ENCODE data around the gene PLCB4. TPM values are rescaled to one million over a fixed set of nuclear protein-coding genes. Genes with fewer than 3 reads are reported as not detected.

PLCB4 gene
- total RNA-seq, 1 donor from 2014 or later, result 20.6 TPM

GRCh38 chr20:9457136-9457535, 388.2 kb downstream of the PLCB4 start:
- Histone ChIP-seq H3K27me3 (no peaks in the 10 kb centered on the region), H3K4me1 (no peaks in the 10 kb centered on the region), H3K9me3 (ENCODE audit: low read depth) (no peaks in the 10 kb centered on the region), H3F3A (ENCODE audit: low read depth) (no peaks in the 10 kb centered on the region), H3K27ac (no peak overlapping the region), H4K20me1 (ENCODE audit: low read depth) (no peaks in the 10 kb centered on the region), H3K4me2 (no peak overlapping the region), H3K4me3 (no peak overlapping the region), H2AFZ (replicated peaks) (no peak overlapping the region), H3K79me2 (ENCODE audit: low read depth) (no peaks in the 10 kb centered on the region), H3K9ac (no peak overlapping the region), H3K36me3 (no peaks in the 10 kb centered on the region)
- TF ChIP-seq EZH2 (IDR thresholded peaks at IDR 0.05) (no peak), CTCF (IDR thresholded peaks at IDR 0.05) (no peak), EZH2phosphoT487 (IDR thresholded peaks at IDR 0.05) (no peak)
- Mint-ChIP-seq H3K27me3 (ENCODE audit: insufficient read depth, low read depth) (no peaks in the 10 kb centered on the region), H3K4me3 (no peak overlapping the region), H3K36me3 (peaks cover 19% of the 10 kb centered on the region), H3K4me1 (no peaks in the 10 kb centered on the region), H3K27ac (no peak overlapping the region), H3K9me3 (no peaks in the 10 kb centered on the region)
- DNase-seq (ENCODE audit: low spot score), result no peak

- no peak overlapping the region for H3K4me3 Mint-ChIP-seq
- H3K79me2 ChIP-seq (ENCODE audit: low read depth), result no peaks in the 10 kb centered on the region
- no peaks in the 10 kb centered on the region for H3K27me3 ChIP-seq
- H3K9me3 Mint-ChIP-seq, result no peaks in the 10 kb centered on the region
- H2AFZ ChIP-seq (replicated peaks), result no peak overlapping the region
- no peaks in the 10 kb centered on the region for H4K20me1 ChIP-seq (ENCODE audit: low read depth)
- H3F3A ChIP-seq (ENCODE audit: low read depth), result no peaks in the 10 kb centered on the region
- H3K27ac ChIP-seq, result no peak overlapping the region
- DNase-seq (ENCODE audit: low spot score), result peak; percentile 68
- H3K4me1 Mint-ChIP-seq, result no peaks in the 10 kb centered on the region
- H3K9ac ChIP-seq, result no peak overlapping the region
- peaks cover 26% of the 10 kb centered on the region for H3K36me3 Mint-ChIP-seq
- no peak overlapping the region for H3K27ac Mint-ChIP-seq
- TF ChIP-seq CTCF (IDR thresholded peaks at IDR 0.05) (peak; percentile 50), EZH2 (IDR thresholded peaks at IDR 0.05) (no peak), EZH2phosphoT487 (IDR thresholded peaks at IDR 0.05) (no peak)
- no peaks in the 10 kb centered on the region for H3K4me1 ChIP-seq
- no peak overlapping the region for H3K4me2 ChIP-seq
- H3K9me3 ChIP-seq (ENCODE audit: low read depth), result no peaks in the 10 kb centered on the region
- H3K4me3 ChIP-seq, result no peak overlapping the region
- no peaks in the 10 kb centered on the region for H3K27me3 Mint-ChIP-seq (ENCODE audit: insufficient read depth, low read depth)
- H3K36me3 ChIP-seq, result no peaks in the 10 kb centered on the region
Observed at GRCh38 chr20:9458138-9458796, 389.4 kb downstream of the PLCB4 start.

GRCh38 chr20:9460518-9460917, 391.6 kb downstream of the PLCB4 start:
- H3K79me2 ChIP-seq (ENCODE audit: low read depth), result no peaks in the 10 kb centered on the region
- no peak overlapping the region for H2AFZ ChIP-seq (replicated peaks)
- no peak overlapping the region for H3K4me2 ChIP-seq
- TF ChIP-seq CTCF (IDR thresholded peaks at IDR 0.05), result no peak
- TF ChIP-seq EZH2phosphoT487 (IDR thresholded peaks at IDR 0.05), result no peak
- TF ChIP-seq EZH2 (IDR thresholded peaks at IDR 0.05), result no peak
- Mint-ChIP-seq H3K27me3 (ENCODE audit: insufficient read depth, low read depth) (no peaks in the 10 kb centered on the region), H3K27ac (no peak overlapping the region), H3K36me3 (peaks cover 29% of the 10 kb centered on the region), H3K4me3 (no peak overlapping the region), H3K4me1 (no peaks in the 10 kb centered on the region), H3K9me3 (peaks cover 8% of the 10 kb centered on the region)
- no peaks in the 10 kb centered on the region for H3K36me3 ChIP-seq
- H3K4me1 ChIP-seq, result no peaks in the 10 kb centered on the region
- no peak overlapping the region for H3K27ac ChIP-seq
- no peaks in the 10 kb centered on the region for H3K9me3 ChIP-seq (ENCODE audit: low read depth)
- no peak overlapping the region for H3K4me3 ChIP-seq
- no peaks in the 10 kb centered on the region for H3F3A ChIP-seq (ENCODE audit: low read depth)
- H4K20me1 ChIP-seq (ENCODE audit: low read depth), result no peaks in the 10 kb centered on the region
- H3K9ac ChIP-seq, result no peak overlapping the region
- no peak for DNase-seq (ENCODE audit: low spot score)
- no peaks in the 10 kb centered on the region for H3K27me3 ChIP-seq
